Epithelial cell of esophagus (primary cell): Measurements from ENCODE around the gene CHIC2.

ENCODE experiments used
- DNase-seq: peaks from one replicate; pipeline ENCODE4 v3.0.0; 2010; ENCODE audit warnings: low read depth
- H3K4me3 ChIP-seq: 2 replicates; pipeline ENCODE4 v1.5.1; 2011; ENCODE audit warnings: mild to moderate bottlenecking, low read length, control low read depth
- CTCF ChIP-seq: IDR thresholded peaks from 2 replicates; pipeline ENCODE4 v1.5.1; 2011; ENCODE audit warnings: low read depth, mild to moderate bottlenecking, low read length, control low read depth, inconsistent platforms; ENCODE audit not compliant: insufficient read depth; ENCODE audit errors: missing control alignments

Gene CHIC2

GRCh38 chr4:54091637-54092404, 27.4 kb upstream of the CHIC2 start:
- H3K4me3 ChIP-seq, result peak overlapping the region; percentile 65
- DNase-seq, result peak; percentile 67
- no peak for TF ChIP-seq CTCF

GRCh38 chr4:54090804-54091623, 26.6 kb upstream of the CHIC2 start:
- no peak for TF ChIP-seq CTCF
- DNase-seq, result peak; percentile 60
- peak overlapping the region; percentile 65 for H3K4me3 ChIP-seq

- TF ChIP-seq CTCF, result no peak
- DNase-seq, result no peak
- H3K4me3 ChIP-seq, result no peak overlapping the region
Measured at GRCh38 chr4:54090404-54090803, 26.0 kb upstream of the CHIC2 start.

GRCh38 chr4:54089875-54090274, 25.5 kb upstream of the CHIC2 start:
- no peak for TF ChIP-seq CTCF
- H3K4me3 ChIP-seq, result no peak overlapping the region
- DNase-seq, result no peak

GRCh38 chr4:54085284-54085683, 20.9 kb upstream of the CHIC2 start:
- H3K4me3 ChIP-seq, result no peak overlapping the region
- DNase-seq, result peak; percentile 96
- TF ChIP-seq CTCF, result no peak

GRCh38 chr4:54082168-54082567, 17.8 kb upstream of the CHIC2 start:
- no peak for TF ChIP-seq CTCF
- no peak overlapping the region for H3K4me3 ChIP-seq
- DNase-seq, result peak; percentile 99
